ENCODE data around the gene PRB4.

- no peak for TF ChIP-seq BHLHE40 (IDR thresholded peaks at IDR 0.05; ENCODE audit: borderline replicate concordance in 1 of 2, low read depth in 2 of 2, low read length in 1 of 2)
- no peak for TF ChIP-seq MAX (IDR thresholded peaks at IDR 0.05; ENCODE audit: low read depth, low read length)
- TF ChIP-seq POLR2A (IDR thresholded peaks at IDR 0.05; ENCODE audit: low read depth, low read length): no peak
These were observed 36.8 kb downstream of the PRB4 start for GRCh38 chr12:11273449-11273848.
